ENCODE measurements around the gene SMCO3. TPM values are rescaled to one million over a fixed set of nuclear protein-coding genes. Genes with fewer than 3 reads are reported as not detected.

The SMCO3 gene
- 1.7 and 7.6 TPM in 2 replicates for total RNA-seq

DNA sequence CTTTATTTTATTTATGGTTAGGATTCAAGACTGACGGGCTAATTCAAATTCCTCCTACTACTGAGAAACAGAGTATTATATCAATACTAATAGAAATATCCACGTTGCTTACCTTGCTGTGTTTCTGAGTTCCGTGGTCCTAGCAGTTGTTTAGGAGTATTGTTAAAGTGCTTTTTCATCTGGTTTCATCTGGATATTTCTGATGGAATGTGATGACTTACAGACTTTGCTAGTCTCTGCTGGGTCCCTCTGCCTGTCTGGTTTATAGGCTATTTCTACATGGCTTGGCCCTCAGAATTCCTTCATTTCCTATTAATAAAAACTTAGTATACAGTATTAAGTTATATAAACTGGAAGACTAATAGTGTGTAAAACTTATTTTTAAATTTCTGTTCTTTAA is at the start of gene SMCO3:
Gene SMCO3 (minus strand): TSS at position 169 of the 400 bp plus-strand sequence. CDS start 7,502 bp downstream, outside the sequence.

DNA sequence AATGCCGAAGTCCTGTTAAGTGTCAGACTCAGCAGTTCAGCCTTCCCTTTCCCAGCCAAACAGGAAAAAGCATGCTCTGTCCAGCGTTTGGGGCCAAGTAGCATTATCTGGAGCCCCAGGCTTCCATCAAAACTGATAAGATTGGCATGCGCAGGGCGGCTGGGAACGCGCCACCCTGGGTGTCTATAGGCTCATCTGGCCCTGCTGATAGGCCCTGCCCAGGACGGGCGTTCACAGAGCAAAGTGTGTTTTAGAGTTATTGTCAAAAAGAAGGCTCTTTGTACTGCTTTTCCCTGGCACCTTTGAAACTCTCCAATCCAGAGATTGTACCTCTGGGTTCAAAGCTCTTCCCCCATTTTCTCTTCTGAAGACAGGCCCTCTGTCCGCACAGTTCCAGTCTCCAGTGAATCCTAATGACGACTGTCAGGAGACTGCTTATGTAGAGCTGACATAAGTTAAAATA is 29.5 kb upstream of the SMCO3 start, which contains the start of gene ART4:
Gene ART4 (minus strand): TSS at position 102 of the 463 bp plus-strand sequence. CDS start 413 bp downstream, outside the sequence.

DNA sequence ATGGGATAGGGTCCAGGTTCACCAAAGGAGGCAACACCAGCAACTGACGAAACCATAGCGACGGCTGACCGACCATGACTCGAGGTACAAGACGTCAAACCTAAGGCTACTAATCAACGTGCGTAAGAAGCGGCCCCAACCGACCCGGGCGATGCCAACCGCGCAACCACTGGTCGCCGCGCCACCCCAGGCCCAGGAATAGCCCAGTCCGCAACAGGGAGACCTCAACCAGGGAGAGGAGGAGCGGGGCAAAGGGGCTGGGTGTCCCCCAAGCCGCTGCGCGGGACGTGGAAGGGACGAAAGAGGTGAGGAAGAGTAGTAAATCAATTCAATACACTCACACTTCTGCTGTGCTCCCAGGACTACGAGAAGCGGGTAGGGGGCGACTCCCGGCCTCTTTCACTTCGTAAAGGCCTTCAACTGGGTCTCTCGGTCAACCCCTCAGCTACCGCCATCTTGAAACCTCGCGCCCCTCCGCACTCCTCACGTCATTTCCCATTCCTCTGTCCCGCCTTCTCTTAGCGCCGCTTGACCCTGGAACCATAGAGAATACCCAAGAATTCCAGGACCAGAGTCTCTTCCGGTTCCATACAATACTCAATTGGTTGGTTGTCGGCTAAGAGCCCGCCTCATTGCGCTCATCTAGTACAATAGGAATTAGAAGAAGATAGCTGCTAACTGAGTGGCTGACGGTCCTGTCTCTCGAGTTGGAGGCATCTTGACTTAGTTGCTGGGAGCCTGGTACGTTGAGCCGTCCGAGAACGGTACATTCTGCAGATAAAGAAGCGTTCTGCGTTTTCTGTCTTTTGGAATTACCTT is 10.8 kb downstream of the SMCO3 start, which contains the start of the genes C12orf60 and WBP11:
Gene C12orf60 (plus strand): TSS at position 660 of the 819 bp plus-strand sequence. CDS start 19,266 bp downstream, outside the sequence.
Gene WBP11 (minus strand): TSS at position 468 of the 819 bp plus-strand sequence. CDS start 2,095 bp downstream, outside the sequence.

Other genes starting within 250 kb of the SMCO3 start
- gene PLBD1, start 246.3 kb downstream of the SMCO3 start, total RNA-seq: 2.6 and 4.2 TPM in 2 replicates
- gene GUCY2C, start 117.6 kb downstream of the SMCO3 start, total RNA-seq: not detected in 2 replicates
- 21.9 and 24.0 TPM in 2 replicates for gene WBP11, start 10.7 kb downstream of the SMCO3 start, total RNA-seq
- 0.68 and 1.4 TPM in 2 replicates for gene C12orf60, start 10.5 kb downstream of the SMCO3 start, total RNA-seq
- gene ART4, start 29.3 kb upstream of the SMCO3 start, total RNA-seq: 0.26 and 64.4 TPM in 2 replicates
- gene MGP, start 71.7 kb upstream of the SMCO3 start, total RNA-seq: 1,418 and 4,199 TPM in 2 replicates
- under 0.01 and 0.35 TPM in 2 replicates for gene ERP27, start 124.4 kb upstream of the SMCO3 start, total RNA-seq
- gene ARHGDIB, start 147.4 kb upstream of the SMCO3 start, total RNA-seq: 17.2 and 99.9 TPM in 2 replicates
- gene PDE6H, start 158.9 kb upstream of the SMCO3 start, total RNA-seq: not detected in 2 replicates

Data from pericardium fibroblast (primary cell).